ENCODE measurements around the gene ATCAY. TPM values are rescaled to one million over a fixed set of nuclear protein-coding genes. Genes with fewer than 3 reads are reported as not detected.

Gene ATCAY
- total RNA-seq, 1 donor from 2014 or later = 0.98 TPM

DNA sequence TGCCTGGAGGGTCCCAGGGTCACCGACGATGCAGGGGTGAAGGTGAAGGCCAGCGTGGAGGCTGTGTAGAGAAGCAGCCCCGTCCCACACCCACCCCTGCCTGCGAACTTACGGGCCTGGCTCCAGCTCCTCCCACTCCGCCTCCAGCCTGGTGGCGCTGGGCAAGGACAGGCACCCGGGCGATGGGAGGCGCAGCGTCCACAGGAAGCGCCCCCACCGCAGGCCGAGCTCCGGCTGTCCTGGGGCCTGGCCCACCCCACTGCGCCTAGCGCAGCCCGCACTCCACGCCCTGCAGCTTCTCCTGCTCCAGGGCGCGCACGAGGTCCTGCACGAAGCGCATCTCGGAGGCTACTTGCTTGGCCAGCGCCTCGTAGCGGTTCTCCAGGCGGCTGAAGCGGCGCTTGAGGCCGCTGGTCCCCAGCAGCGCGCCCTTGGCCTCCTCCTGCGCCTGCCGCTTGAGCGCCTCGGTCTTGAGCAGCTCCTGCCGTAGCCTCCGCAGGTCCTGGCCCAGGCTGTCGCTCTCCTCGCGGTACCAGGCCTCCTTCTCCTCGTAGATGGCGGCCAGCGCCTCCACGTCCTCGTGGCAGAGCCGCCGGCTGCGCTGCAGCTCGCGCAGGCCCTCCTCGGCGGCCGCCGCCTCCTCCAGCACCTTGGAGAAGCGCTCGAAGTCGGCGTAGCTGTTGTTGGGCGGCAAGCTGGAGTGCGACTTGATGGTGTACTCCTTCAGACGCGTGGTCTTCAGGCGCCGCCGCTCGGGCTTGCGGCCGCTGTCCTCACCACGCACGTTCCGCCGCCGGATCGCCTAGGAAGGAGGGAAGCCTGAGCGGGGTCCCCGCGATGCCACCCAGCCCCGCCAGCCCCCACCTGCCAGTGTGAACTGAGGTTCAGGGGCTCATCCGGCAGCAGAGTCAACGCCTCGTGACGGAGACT is 78.6 kb downstream of the ATCAY start:
- intact Hi-C loops (cut with DNase I) = no loop called here
- Histone ChIP-seq H3K4me3 (no peak overlapping the region), H3K27me3 (no peaks in the 10 kb centered on the region), H3K4me1 (no peaks in the 10 kb centered on the region), H3K9me3 (no peaks in the 10 kb centered on the region), H3K36me3 (peaks cover 4 to 66% of the 10 kb centered on the region in 2 donors), H3K27ac (no peak overlapping the region)
- TF ChIP-seq POLR2AphosphoS5 (IDR thresholded peaks at IDR 0.05; ENCODE audit: insufficient read depth in 1 of 2, low read depth in 1 of 2) (no peak), POLR2A (IDR thresholded peaks at IDR 0.05) (no peak), CTCF (IDR thresholded peaks at IDR 0.05) (no peak)
- DNase-seq (ENCODE audit: extremely low spot score in 2 of 2) = no peak

DNA sequence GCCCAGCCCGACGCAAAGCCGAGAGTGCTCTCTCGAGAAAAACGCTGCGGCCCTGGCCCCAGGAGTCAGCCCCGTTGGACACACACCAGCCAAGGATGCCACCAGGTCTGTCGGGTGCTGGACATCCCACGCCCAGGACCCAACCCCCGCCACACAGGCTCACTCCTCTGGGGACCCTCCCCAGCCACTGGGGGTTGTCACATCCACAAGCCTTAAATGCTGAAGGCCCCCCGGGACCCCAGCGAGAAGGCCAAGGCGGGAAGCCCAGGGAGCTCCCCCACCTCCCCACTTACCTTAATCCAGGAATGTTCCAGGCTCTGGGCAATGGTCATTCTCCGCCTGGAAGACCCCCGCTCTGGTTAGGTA is 79.3 kb downstream of the ATCAY start:
- no peak for DNase-seq (ENCODE audit: extremely low spot score in 2 of 2)
- no peak overlapping the region for H3K27ac ChIP-seq
- H3K4me1 ChIP-seq = peaks cover 2% of the 10 kb centered on the region
- H3K9me3 ChIP-seq = no peaks in the 10 kb centered on the region
- intact Hi-C loops (cut with DNase I) = no loop called here
- H3K4me3 ChIP-seq = no peak overlapping the region
- peaks cover 4 to 72% of the 10 kb centered on the region in 2 donors for H3K36me3 ChIP-seq
- H3K27me3 ChIP-seq = no peaks in the 10 kb centered on the region
- no peak for TF ChIP-seq POLR2A (IDR thresholded peaks at IDR 0.05)
- TF ChIP-seq CTCF (IDR thresholded peaks at IDR 0.05) = no peak
- no peak for TF ChIP-seq POLR2AphosphoS5 (IDR thresholded peaks at IDR 0.05; ENCODE audit: insufficient read depth in 1 of 2, low read depth in 1 of 2)

DNA sequence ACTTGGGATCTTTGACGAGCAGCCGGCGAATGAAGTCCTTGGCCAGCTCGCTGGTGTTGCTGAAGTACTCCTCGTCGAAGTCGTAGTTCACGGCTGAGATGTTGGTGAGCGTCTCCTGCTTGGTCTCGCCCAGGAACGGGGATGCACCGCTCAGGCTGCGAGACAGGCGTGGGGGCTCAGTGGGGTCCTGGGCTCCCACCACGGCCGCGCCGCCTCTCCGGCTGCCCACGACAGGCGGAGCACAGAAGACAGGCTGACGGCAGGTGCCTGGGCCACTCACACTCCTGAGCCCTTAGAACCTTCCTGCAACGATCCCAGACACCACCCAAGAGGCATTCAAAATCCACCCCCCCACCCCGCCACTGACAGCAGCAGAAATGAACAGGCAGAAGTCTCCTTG is 80.5 kb downstream of the ATCAY start:
- no peak overlapping the region for H3K27ac ChIP-seq
- peaks cover 4 to 77% of the 10 kb centered on the region in 2 donors for H3K36me3 ChIP-seq
- no peaks in the 10 kb centered on the region for H3K9me3 ChIP-seq
- no peaks in the 10 kb centered on the region for H3K27me3 ChIP-seq
- TF ChIP-seq CTCF (IDR thresholded peaks at IDR 0.05) (no peak), POLR2AphosphoS5 (IDR thresholded peaks at IDR 0.05; ENCODE audit: insufficient read depth in 1 of 2, low read depth in 1 of 2) (no peak), POLR2A (IDR thresholded peaks at IDR 0.05) (no peak)
- DNase-seq (ENCODE audit: extremely low spot score in 2 of 2) = no peak
- H3K4me3 ChIP-seq = no peak overlapping the region
- intact Hi-C loops (cut with DNase I) = no loop called here
- peaks cover 11% of the 10 kb centered on the region for H3K4me1 ChIP-seq

GRCh38 chr19:3963458-3964255 is 83.2 kb downstream of the ATCAY start:
- H3K36me3 ChIP-seq = peaks cover 4 to 88% of the 10 kb centered on the region in 2 donors
- no peak for DNase-seq (ENCODE audit: extremely low spot score in 2 of 2)
- intact Hi-C loops (cut with DNase I) = no loop called here
- no peak overlapping the region for H3K27ac ChIP-seq
- H3K9me3 ChIP-seq = no peaks in the 10 kb centered on the region
- H3K4me3 ChIP-seq = no peak overlapping the region
- peaks cover 38% of the 10 kb centered on the region for H3K4me1 ChIP-seq
- no peak for TF ChIP-seq POLR2AphosphoS5 (IDR thresholded peaks at IDR 0.05; ENCODE audit: insufficient read depth in 1 of 2, low read depth in 1 of 2)
- no peak for TF ChIP-seq POLR2A (IDR thresholded peaks at IDR 0.05)
- H3K27me3 ChIP-seq = no peaks in the 10 kb centered on the region

DNA sequence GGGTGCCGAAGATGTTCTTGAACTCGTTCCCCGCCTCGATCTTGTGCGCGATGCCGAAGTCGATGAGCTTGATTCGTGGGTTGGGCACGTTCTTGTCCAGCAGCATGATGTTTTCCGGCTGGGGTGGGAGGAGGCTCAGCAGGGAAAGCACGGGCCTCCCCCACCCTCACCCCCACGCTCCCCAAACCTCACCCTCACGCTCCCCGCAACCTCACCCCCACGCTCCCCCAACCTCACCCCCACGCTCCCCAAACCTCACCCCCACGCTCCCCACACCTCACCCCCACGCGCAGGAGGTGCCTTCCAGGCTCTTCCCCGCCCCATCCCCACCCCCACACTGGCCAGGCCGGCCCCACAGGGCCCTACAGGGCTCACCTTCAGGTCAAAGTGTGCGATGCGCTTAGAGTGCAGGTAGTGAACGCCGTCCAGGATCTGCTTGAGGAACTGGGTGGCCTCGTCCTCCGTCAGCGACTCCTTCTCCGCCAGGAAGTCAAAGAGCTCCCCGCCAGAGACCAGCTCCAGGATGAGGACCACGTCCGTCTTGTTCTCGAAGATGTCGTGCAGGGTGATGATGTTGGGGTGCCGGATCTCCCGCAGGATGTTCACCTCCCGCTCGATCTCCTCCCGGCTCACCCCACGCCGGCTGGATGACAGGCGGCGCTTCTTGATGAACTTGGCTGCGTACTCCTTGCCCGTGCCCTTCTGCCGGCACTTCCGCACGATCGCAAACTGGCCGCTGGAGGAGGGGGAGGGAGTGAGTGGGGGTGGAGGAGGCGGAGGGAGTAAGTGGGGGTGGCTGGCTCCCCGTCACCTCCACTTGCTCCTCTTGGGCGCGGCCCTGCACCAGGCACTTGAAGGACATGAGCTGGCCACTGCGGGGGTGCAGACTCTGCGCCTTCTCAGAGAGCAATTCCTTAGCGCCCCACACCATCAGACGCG is 84.0 kb downstream of the ATCAY start:
- intact Hi-C loops (cut with DNase I) = no loop called here
- no peaks in the 10 kb centered on the region for H3K27me3 ChIP-seq
- H3K36me3 ChIP-seq = peaks cover 4 to 79% of the 10 kb centered on the region in 2 donors
- no peak for DNase-seq (ENCODE audit: extremely low spot score in 2 of 2)
- TF ChIP-seq CTCF (IDR thresholded peaks at IDR 0.05) (no peak), POLR2A (IDR thresholded peaks at IDR 0.05) (no peak), POLR2AphosphoS5 (IDR thresholded peaks at IDR 0.05; ENCODE audit: insufficient read depth in 1 of 2, low read depth in 1 of 2) (no peak)
- no peak overlapping the region for H3K4me3 ChIP-seq
- no peak overlapping the region for H3K27ac ChIP-seq
- peaks cover 46% of the 10 kb centered on the region for H3K4me1 ChIP-seq
- H3K9me3 ChIP-seq = no peaks in the 10 kb centered on the region
